CD4-positive, alpha-beta T cell treated with Interleukin-4 for 1 hour (primary cell): ENCODE results near the gene TTC24.
"Not testable (repeated sequence)": the region's sequence is repeated elsewhere in the genome, so short reads cannot be mapped to it uniquely, and the experiment has no call there.

Experiments
- DNase-seq, 2 donors: peaks; one replicate each; pipeline ENCODE4 v3.0.0-alpha.2; 2020 to 2022

TTC24 gene

GRCh38 chr1:156555715-156556114 lies 23.8 kb upstream of the TTC24 start:
- no peak for DNase-seq

GRCh38 chr1:156556354-156556753 lies 23.2 kb upstream of the TTC24 start:
- DNase-seq, result no peak

- no peak for DNase-seq
Observed at GRCh38 chr1:156559086-156559796, 20.3 kb upstream of the TTC24 start.

- no peak for DNase-seq
Observed at GRCh38 chr1:156559797-156560385, 19.6 kb upstream of the TTC24 start.

- DNase-seq, result no peak
Observed at GRCh38 chr1:156560585-156561163, 18.8 kb upstream of the TTC24 start.

- DNase-seq, result no peak
Observed at GRCh38 chr1:156565519-156565918, 14.0 kb upstream of the TTC24 start.

GRCh38 chr1:156566436-156566835 lies 13.1 kb upstream of the TTC24 start:
- DNase-seq, result no peak

- no peak for DNase-seq
Observed at GRCh38 chr1:156571261-156571852, 8.2 kb upstream of the TTC24 start.

- DNase-seq, result peak; percentile 81 to 88
Observed at GRCh38 chr1:156571919-156572662, 7.4 kb upstream of the TTC24 start, which contains the start of gene IQGAP3. TSS of gene IQGAP3 (minus strand) at chr1:156572565. CDS start at chr1:156572529, 36 bp downstream.

GRCh38 chr1:156572663-156573018 lies 6.9 kb upstream of the TTC24 start:
- no peak for DNase-seq

GRCh38 chr1:156574039-156574633 lies 5.4 kb upstream of the TTC24 start:
- no peak for DNase-seq

GRCh38 chr1:156577550-156577949 lies 2.0 kb upstream of the TTC24 start:
- DNase-seq, result no peak

GRCh38 chr1:156578055-156578454 lies 1.5 kb upstream of the TTC24 start:
- no peak for DNase-seq

GRCh38 chr1:156581661-156582387 lies 2.3 kb downstream of the TTC24 start:
- peak; percentile 35 to 44 for DNase-seq

GRCh38 chr1:156582388-156583017 lies 3.0 kb downstream of the TTC24 start:
- peak in 1 of 2 donors; percentile 18 for DNase-seq

- peak; percentile 81 to 83 for DNase-seq
Observed at GRCh38 chr1:156583821-156584622, 4.5 kb downstream of the TTC24 start.

- no peak for DNase-seq
Observed at GRCh38 chr1:156584813-156585212, 5.3 kb downstream of the TTC24 start.

- no peak for DNase-seq
Observed at GRCh38 chr1:156586323-156586722, 6.8 kb downstream of the TTC24 start.

- DNase-seq, result no peak
Observed at GRCh38 chr1:156586892-156587477, 7.5 kb downstream of the TTC24 start.

- not testable (repeated sequence) for DNase-seq
Observed at GRCh38 chr1:156587927-156588326, 8.4 kb downstream of the TTC24 start.
